ENCODE measurements around the gene PRR12.

DNA sequence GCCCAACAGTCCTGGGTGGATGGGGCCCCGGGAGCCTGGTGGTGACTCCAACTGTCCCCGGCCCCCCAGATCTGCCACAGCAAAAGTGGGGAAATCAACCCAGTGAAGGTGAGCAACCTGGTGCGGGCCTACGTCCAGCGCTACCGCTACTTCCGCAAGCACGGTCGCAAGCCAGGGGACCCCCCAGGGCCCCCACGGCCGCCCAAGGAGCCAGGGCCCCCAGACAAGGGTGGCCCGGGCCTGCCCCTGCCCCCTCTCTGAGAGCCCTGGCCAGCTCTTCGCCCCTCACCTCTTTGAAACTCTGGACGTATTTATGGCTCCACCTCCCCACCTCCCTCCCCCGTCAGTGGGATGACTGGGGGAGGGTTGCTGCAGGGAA, 67.1 kb downstream of the PRR12 start:
- TF ChIP-seq EZH2 (IDR thresholded peaks at IDR 0.05) (no peak), POLR2AphosphoS5 (IDR thresholded peaks at IDR 0.05; ENCODE audit: borderline replicate concordance, low read depth, low read length) (no peak), FOXP2 (optimal IDR thresholded peaks at IDR 0.05; ENCODE audit: control extremely low read depth, extremely low read length, insufficient read depth) (no peak)
